Glutamatergic neuron (in vitro differentiated cells): Measurements from ENCODE around the gene FAU. TPM values are rescaled to one million over a fixed set of nuclear protein-coding genes. Genes with fewer than 3 reads are reported as not detected.

Experiments used
- DNase-seq: peaks from one replicate; pipeline ENCODE4 v3.0.0; 2022
- H3K27ac Mint-ChIP-seq: one replicate; pipeline ENCODE4 v1.8.0; 2020; ENCODE audit warnings: mild to moderate bottlenecking, mixed read lengths, inconsistent platforms; ENCODE audit not compliant: unreplicated experiment
- H3K27me3 Mint-ChIP-seq: one replicate; pipeline ENCODE4 v1.8.0; 2020; ENCODE audit warnings: mild to moderate bottlenecking, moderate library complexity, mixed read lengths, inconsistent platforms; ENCODE audit not compliant: unreplicated experiment
- H3K36me3 Mint-ChIP-seq: one replicate; pipeline ENCODE4 v1.8.0; 2020; ENCODE audit warnings: mild to moderate bottlenecking, mixed read lengths, inconsistent platforms; ENCODE audit not compliant: unreplicated experiment
- H3K4me1 Mint-ChIP-seq: one replicate; pipeline ENCODE4 v1.8.0; 2020; ENCODE audit warnings: mild to moderate bottlenecking, low read depth, mixed read lengths, inconsistent platforms; ENCODE audit not compliant: unreplicated experiment
- H3K4me3 Mint-ChIP-seq: one replicate; pipeline ENCODE4 v1.8.0; 2020; ENCODE audit warnings: mild to moderate bottlenecking, mixed read lengths, inconsistent platforms; ENCODE audit not compliant: unreplicated experiment
- H3K9me3 Mint-ChIP-seq: one replicate; pipeline ENCODE4 v1.8.0; 2020; ENCODE audit warnings: mild to moderate bottlenecking, moderate library complexity, mixed read lengths, inconsistent platforms; ENCODE audit not compliant: unreplicated experiment
- total RNA-seq: library from RNA; stranded (reverse); fragmentation: NEBNext Ultra II Directional; extraction: Animal tissue kit (Norgen Biotek cat#: 25700); gene quantifications from one replicate; pipeline ENCODE4 v1.2.1, GENCODE V29; 2021; ENCODE audit not compliant: unreplicated experiment
- TF ChIP-seq, protein P1 (sequence below): fragments of 200-600 bp; sonication (generic); IDR thresholded peaks from one replicate; pipeline ENCODE4 v1.5.0; 2021; ENCODE audit not compliant: partially characterized antibody, unreplicated experiment

FAU gene
- total RNA-seq, 1 donor from 2014 or later, result 560 TPM

DNA sequence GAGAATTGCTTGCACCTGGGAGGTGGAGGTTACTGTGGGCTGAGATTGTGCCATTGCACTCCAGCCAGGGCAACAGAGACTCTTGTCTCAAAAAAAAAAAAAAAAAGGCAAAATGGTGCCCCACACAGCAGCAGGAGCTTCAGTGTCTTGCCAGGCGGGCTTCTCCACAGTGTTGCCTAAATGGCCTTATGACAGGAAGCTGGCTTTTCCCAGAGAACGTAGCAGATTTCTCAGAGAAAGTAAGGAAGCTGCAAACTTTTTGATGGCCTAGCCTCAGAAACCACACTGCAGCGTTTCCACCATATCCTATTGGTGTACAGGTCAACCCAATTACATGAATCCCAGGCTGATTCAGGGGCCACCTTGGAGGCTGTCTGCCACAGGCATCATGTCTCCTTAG, 35.4 kb upstream of the FAU start:
- DNase-seq, result no peak
- no peaks in the 10 kb centered on the region for H3K9me3 Mint-ChIP-seq
- H3K27me3 Mint-ChIP-seq, result no peaks in the 10 kb centered on the region
- TF ChIP-seq, protein P1, sequence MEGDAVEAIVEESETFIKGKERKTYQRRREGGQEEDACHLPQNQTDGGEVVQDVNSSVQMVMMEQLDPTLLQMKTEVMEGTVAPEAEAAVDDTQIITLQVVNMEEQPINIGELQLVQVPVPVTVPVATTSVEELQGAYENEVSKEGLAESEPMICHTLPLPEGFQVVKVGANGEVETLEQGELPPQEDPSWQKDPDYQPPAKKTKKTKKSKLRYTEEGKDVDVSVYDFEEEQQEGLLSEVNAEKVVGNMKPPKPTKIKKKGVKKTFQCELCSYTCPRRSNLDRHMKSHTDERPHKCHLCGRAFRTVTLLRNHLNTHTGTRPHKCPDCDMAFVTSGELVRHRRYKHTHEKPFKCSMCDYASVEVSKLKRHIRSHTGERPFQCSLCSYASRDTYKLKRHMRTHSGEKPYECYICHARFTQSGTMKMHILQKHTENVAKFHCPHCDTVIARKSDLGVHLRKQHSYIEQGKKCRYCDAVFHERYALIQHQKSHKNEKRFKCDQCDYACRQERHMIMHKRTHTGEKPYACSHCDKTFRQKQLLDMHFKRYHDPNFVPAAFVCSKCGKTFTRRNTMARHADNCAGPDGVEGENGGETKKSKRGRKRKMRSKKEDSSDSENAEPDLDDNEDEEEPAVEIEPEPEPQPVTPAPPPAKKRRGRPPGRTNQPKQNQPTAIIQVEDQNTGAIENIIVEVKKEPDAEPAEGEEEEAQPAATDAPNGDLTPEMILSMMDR, result no peak
- no peak overlapping the region for H3K4me3 Mint-ChIP-seq
- no peaks in the 10 kb centered on the region for H3K36me3 Mint-ChIP-seq
- no peak overlapping the region for H3K27ac Mint-ChIP-seq
- no peaks in the 10 kb centered on the region for H3K4me1 Mint-ChIP-seq

DNA sequence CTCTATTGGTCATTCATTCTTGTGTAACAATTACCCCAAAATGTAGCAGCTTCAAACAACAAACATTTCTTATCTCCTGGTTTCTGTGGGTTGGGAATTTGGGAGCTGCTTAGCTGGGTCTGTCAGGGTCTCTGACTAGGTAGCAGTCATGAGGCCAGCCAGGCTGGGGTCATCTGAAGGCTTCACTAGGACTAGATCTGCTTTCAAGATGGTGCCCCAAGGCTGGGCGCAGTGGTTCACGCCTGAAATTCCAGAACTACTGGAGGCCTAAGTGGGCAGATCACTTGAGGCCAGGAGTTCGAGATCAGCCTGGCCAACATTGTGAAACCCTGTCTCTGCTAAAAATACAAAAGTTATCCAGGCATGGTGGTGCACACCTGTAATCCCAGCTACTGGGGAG, 35.0 kb upstream of the FAU start:
- TF ChIP-seq, protein P1, result no peak
- H3K4me1 Mint-ChIP-seq, result no peaks in the 10 kb centered on the region
- H3K9me3 Mint-ChIP-seq, result no peaks in the 10 kb centered on the region
- DNase-seq, result no peak
- no peaks in the 10 kb centered on the region for H3K36me3 Mint-ChIP-seq
- no peak overlapping the region for H3K4me3 Mint-ChIP-seq
- H3K27me3 Mint-ChIP-seq, result no peaks in the 10 kb centered on the region
- H3K27ac Mint-ChIP-seq, result no peak overlapping the region

DNA sequence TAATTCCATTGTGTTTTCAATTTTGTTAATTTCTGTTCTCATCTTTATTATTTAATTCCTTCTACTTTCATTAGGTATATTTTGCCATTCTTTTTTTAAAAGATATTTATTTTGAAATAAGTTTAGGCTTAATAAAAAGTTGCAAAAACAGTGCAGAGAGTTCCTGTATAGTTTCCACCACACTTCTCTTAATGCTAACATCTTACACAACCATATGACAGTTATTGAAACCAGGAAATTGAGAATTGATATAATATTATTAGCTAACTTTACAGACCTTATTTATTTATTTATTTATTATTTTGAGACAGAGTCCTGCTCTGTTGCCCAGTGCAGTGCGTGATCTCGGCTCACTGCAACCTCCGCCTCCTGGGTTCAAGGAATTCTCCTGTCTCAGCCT, 34.3 kb upstream of the FAU start:
- Mint-ChIP-seq H3K36me3 (no peaks in the 10 kb centered on the region), H3K9me3 (peaks cover 1% of the 10 kb centered on the region), H3K4me3 (no peak overlapping the region), H3K4me1 (no peaks in the 10 kb centered on the region), H3K27me3 (no peaks in the 10 kb centered on the region), H3K27ac (no peak overlapping the region)
- TF ChIP-seq, protein P1, result no peak
- no peak for DNase-seq

- Mint-ChIP-seq H3K4me1 (peaks cover 2% of the 10 kb centered on the region), H3K9me3 (peaks cover 5% of the 10 kb centered on the region), H3K27ac (no peak overlapping the region), H3K4me3 (no peak overlapping the region), H3K27me3 (no peaks in the 10 kb centered on the region), H3K36me3 (no peaks in the 10 kb centered on the region)
- DNase-seq, result no peak
- TF ChIP-seq, protein P1, result no peak
These were observed 30.2 kb upstream of the FAU start for GRCh38 chr11:65152122-65152521.

- H3K27ac Mint-ChIP-seq, result no peak overlapping the region
- H3K27me3 Mint-ChIP-seq, result no peaks in the 10 kb centered on the region
- peaks cover 5% of the 10 kb centered on the region for H3K9me3 Mint-ChIP-seq
- H3K4me1 Mint-ChIP-seq, result peaks cover 2% of the 10 kb centered on the region
- TF ChIP-seq, protein P1, result no peak
- no peak for DNase-seq
- H3K4me3 Mint-ChIP-seq, result no peak overlapping the region
- H3K36me3 Mint-ChIP-seq, result no peaks in the 10 kb centered on the region
These were observed 29.5 kb upstream of the FAU start for GRCh38 chr11:65151331-65151899.
